IMR-90 (cell line): ENCODE measurements around the gene COL4A1. TPM values are rescaled to one million over a fixed set of nuclear protein-coding genes. Genes with fewer than 3 reads are reported as not detected.
A peak's percentile ranks its signal among the peaks of the same experiment; 100 is the strongest.

Experiments
- ATAC-seq: fragments of 200-7000 bp; cut with Tn5 transposase; 2 replicates; pipeline ENCODE4 v1.9.1; 2020; ENCODE audit warnings: low read depth, mild to moderate bottlenecking, moderate library complexity
- BruUV-seq: library from RNA; stranded (reverse); fragments of 400-500 nt; replicated peaks from 2 replicates; lab custom pipeline; 2021; lab: Mats Ljungman, UMichigan
- CTCF ChIA-PET: fragments of 300-600 bp; formaldehyde crosslinking; extraction: SDS; loops from one replicate; lab custom pipeline; 2021; ENCODE audit warnings: antibody characterized with exemption; lab: Yijun Ruan, JAX
- POLR2A ChIA-PET: fragments of 300-600 bp; sonication (Branson Sonifier 250); formaldehyde crosslinking; loops from one replicate; lab custom pipeline; 2022; ENCODE audit warnings: antibody characterized with exemption; ENCODE audit not compliant: unreplicated experiment; lab: Charles Lee
- DNase-seq: peaks from one replicate; pipeline ENCODE4 v3.0.0; 2013
- H2AFZ ChIP-seq: replicated peaks from 2 replicates; pipeline ENCODE3; 2013; ENCODE audit warnings: low read length, mild to moderate bottlenecking; ENCODE audit not compliant: poor library complexity
- H2AK5ac ChIP-seq: 2 replicates; pipeline ENCODE4 v1.6.1; 2013; ENCODE audit warnings: low read depth, low read length, inconsistent platforms
- H2AK9ac ChIP-seq: replicated peaks from 2 replicates; pipeline ENCODE3; 2013; ENCODE audit warnings: mild to moderate bottlenecking, low read depth, low read length, moderate library complexity; ENCODE audit not compliant: poor library complexity
- H2BK120ac ChIP-seq: 2 replicates; pipeline ENCODE4 v1.6.1; 2013; ENCODE audit warnings: low read depth, low read length, inconsistent platforms
- H2BK15ac ChIP-seq: 3 replicates; pipeline ENCODE4 v1.6.1; 2013; ENCODE audit warnings: low read depth, low read length, inconsistent platforms
- H2BK20ac ChIP-seq: 2 replicates; pipeline ENCODE4 v1.6.1; 2013; ENCODE audit warnings: low read depth, mild to moderate bottlenecking, inconsistent platforms, low read length, moderate library complexity
- H2BK5ac ChIP-seq: 2 replicates; pipeline ENCODE4 v1.6.1; 2013; ENCODE audit warnings: mild to moderate bottlenecking, low read depth, low read length, inconsistent platforms; ENCODE audit not compliant: poor library complexity, severe bottlenecking
- H3K14ac ChIP-seq: replicated peaks from 2 replicates; pipeline ENCODE4 v1.6.1; 2013; ENCODE audit warnings: low read depth, low read length, inconsistent platforms
- H3K18ac ChIP-seq: 2 replicates; pipeline ENCODE4 v1.6.1; 2013; ENCODE audit warnings: low read depth, low read length, control low read depth
- H3K23ac ChIP-seq: 2 replicates; pipeline ENCODE4 v1.6.1; 2013; ENCODE audit warnings: low read depth, low read length, inconsistent platforms
- H3K27ac ChIP-seq: 2 replicates; pipeline ENCODE4 v1.5.1; 2013; ENCODE audit warnings: mild to moderate bottlenecking, control low read depth, low read length; ENCODE audit not compliant: insufficient read depth
- H3K27me3 ChIP-seq: 2 replicates; pipeline ENCODE4 v1.6.1; 2013; ENCODE audit warnings: low read length; ENCODE audit not compliant: control insufficient read depth, insufficient read depth
- H3K36me3 ChIP-seq: 2 replicates; pipeline ENCODE4 v1.6.1; 2013; ENCODE audit warnings: low read length, mixed read lengths; ENCODE audit not compliant: control insufficient read depth, insufficient read depth
- H3K4ac ChIP-seq: 2 replicates; pipeline ENCODE4 v1.6.1; 2013; ENCODE audit warnings: low read depth, low read length, inconsistent platforms
- H3K4me1 ChIP-seq: 2 replicates; pipeline ENCODE4 v1.6.1; 2013; ENCODE audit warnings: low read length, mixed read lengths; ENCODE audit not compliant: control insufficient read depth, insufficient read depth
- H3K4me2 ChIP-seq: 2 replicates; pipeline ENCODE4 v1.6.1; 2013; ENCODE audit warnings: low read depth, mild to moderate bottlenecking, control low read depth, low read length, moderate library complexity
- H3K4me3 ChIP-seq: 2 replicates; pipeline ENCODE4 v1.5.1; 2013; ENCODE audit warnings: low read depth, mild to moderate bottlenecking, control low read depth, low read length, moderate library complexity; ENCODE audit not compliant: insufficient read depth
- H3K56ac ChIP-seq: 2 replicates; pipeline ENCODE4 v1.6.1; 2013; ENCODE audit warnings: low read length, inconsistent platforms; ENCODE audit not compliant: insufficient read depth; ENCODE audit errors: extremely low read depth
- H3K79me1 ChIP-seq, 2 experiments: 2 replicates each; pipeline ENCODE4 v1.6.1; 2013; ENCODE audit warnings: low read length in 2 of 2, inconsistent platforms in 1 of 2, low read depth in 1 of 2
- H3K9ac ChIP-seq: 2 replicates; pipeline ENCODE4 v1.6.1; 2013; ENCODE audit warnings: low read depth, low read length, control low read depth
- H3K9me1 ChIP-seq: 2 replicates; pipeline ENCODE4 v1.6.1; 2013; ENCODE audit warnings: low read length, inconsistent platforms; ENCODE audit not compliant: insufficient read depth
- H3K9me3 ChIP-seq: 2 replicates; pipeline ENCODE4 v1.6.1; 2013; ENCODE audit warnings: low read length; ENCODE audit not compliant: control insufficient read depth, insufficient read depth
- H4K20me1 ChIP-seq: 2 replicates; pipeline ENCODE4 v1.6.1; 2013; ENCODE audit warnings: low read length, inconsistent platforms; ENCODE audit not compliant: insufficient read depth
- H4K5ac ChIP-seq: 2 replicates; pipeline ENCODE4 v1.6.1; 2013; ENCODE audit warnings: mild to moderate bottlenecking, low read depth, low read length, control low read depth
- H4K8ac ChIP-seq, 2 experiments: 2 replicates each; pipeline ENCODE4 v1.6.1; 2013; ENCODE audit warnings: low read depth in 2 of 2, low read length in 2 of 2, control low read depth in 1 of 2, inconsistent platforms in 1 of 2
- H4K91ac ChIP-seq: 2 replicates; pipeline ENCODE4 v1.6.1; 2013; ENCODE audit warnings: low read depth, low read length, inconsistent platforms; ENCODE audit not compliant: insufficient read depth
- BHLHE40 ChIP-seq: fragments of 150-350 bp; IDR thresholded peaks from 2 replicates; pipeline ENCODE4 v1.6.1; 2016; ENCODE audit warnings: mild to moderate bottlenecking, low read depth, low read length
- CEBPB ChIP-seq: IDR thresholded peaks from 2 replicates; pipeline ENCODE4 v1.6.1; 2012; ENCODE audit warnings: low read depth, low read length, improper control_type of control experiment
- CHD1 ChIP-seq: IDR thresholded peaks from 2 replicates; pipeline ENCODE4 v1.6.1; 2012; ENCODE audit warnings: low read depth, low read length, improper control_type of control experiment
- CTCF ChIP-seq: conservative IDR thresholded peaks from 2 replicates; pipeline ENCODE4 v1.5.1; 2012; ENCODE audit warnings: mild to moderate bottlenecking, low read depth, low read length, improper control_type of control experiment
- ELK1 ChIP-seq: fragments of 150-350 bp; IDR thresholded peaks from 2 replicates; pipeline ENCODE4 v1.6.1; 2016; ENCODE audit warnings: low read depth, mild to moderate bottlenecking, low read length, moderate library complexity, borderline replicate concordance
- FOS ChIP-seq: fragments of 150-350 bp; IDR thresholded peaks from 2 replicates; pipeline ENCODE4 v1.6.1; 2016; ENCODE audit warnings: low read depth, low read length
- MAFK ChIP-seq: IDR thresholded peaks from 2 replicates; pipeline ENCODE4 v1.6.1; 2012; ENCODE audit warnings: low read depth, low read length, improper control_type of control experiment
- MAZ ChIP-seq: IDR thresholded peaks from 2 replicates; pipeline ENCODE4 v1.6.1; 2012; ENCODE audit warnings: low read depth, mild to moderate bottlenecking, low read length, improper control_type of control experiment, moderate library complexity, borderline replicate concordance
- MXI1 ChIP-seq: IDR thresholded peaks from 2 replicates; pipeline ENCODE4 v1.6.1; 2012; ENCODE audit warnings: low read depth, mild to moderate bottlenecking, low read length, moderate library complexity, borderline replicate concordance
- NFE2L2 ChIP-seq: fragments of 150-350 bp; IDR thresholded peaks from 2 replicates; pipeline ENCODE4 v1.6.1; 2016; ENCODE audit warnings: low read depth, mild to moderate bottlenecking, low read length
- POLR2A ChIP-seq: IDR thresholded peaks from 2 replicates; pipeline ENCODE4 v1.6.1; 2012; ENCODE audit warnings: mild to moderate bottlenecking, low read depth, low read length
- RAD21 ChIP-seq: IDR thresholded peaks from 2 replicates; pipeline ENCODE4 v1.6.1; 2012; ENCODE audit warnings: low read length, improper control_type of control experiment
- RCOR1 ChIP-seq: IDR thresholded peaks from 2 replicates; pipeline ENCODE4 v1.6.1; 2012; ENCODE audit warnings: mild to moderate bottlenecking, low read length, improper control_type of control experiment; ENCODE audit not compliant: insufficient replicate concordance
- RFX5 ChIP-seq: IDR thresholded peaks from 2 replicates; pipeline ENCODE4 v1.8.0; 2012; ENCODE audit warnings: low read depth, mild to moderate bottlenecking, low read length, moderate library complexity
- SMC3 ChIP-seq: fragments of 150-350 bp; IDR thresholded peaks from 2 replicates; pipeline ENCODE4 v1.6.1; 2016; ENCODE audit warnings: low read depth, mild to moderate bottlenecking, antibody characterized with exemption, low read length, moderate library complexity
- USF2 ChIP-seq: fragments of 150-350 bp; IDR thresholded peaks from 2 replicates; pipeline ENCODE4 v1.6.1; 2017; ENCODE audit warnings: mild to moderate bottlenecking, antibody characterized with exemption, low read length, low read depth
- WGBS, 2 experiments: methylation state at CpG; one replicate each; pipeline versions ENCODE4 v1.1.5 to v1.1.7; 2013; ENCODE audit warnings: missing lambda C conversion rate in 2 of 2; ENCODE audit not compliant: insufficient read length in 1 of 2; ENCODE audit errors: extremely low coverage in 2 of 2; 5-methylcytosine and 5-hydroxymethylcytosine counted together
- dilution Hi-C: fragments of 300-500 bp; cut with HindIII; formaldehyde crosslinking; loops from one replicate; pipeline ENCODE4 v1.14.3; 2018; ENCODE audit warnings: low sequenced_read_pairs; ENCODE audit not compliant: unreplicated experiment
- in situ Hi-C: fragments of 300-500 bp; cut with MboI; formaldehyde crosslinking; loops from 3 replicates; pipeline ENCODE4 v1.14.3; 2019; ENCODE audit warnings: low sequenced_read_pairs, inconsistent platforms, mixed read lengths
- intact Hi-C: fragments of 100-400 bp; cut with micrococcal nuclease; formaldehyde crosslinking; loops from 2 replicates; pipeline ENCODE4 v1.10.0; 2022
- polyA plus RNA-seq, 3 experiments: library from polyadenylated mRNA; depleted of rRNA; stranded (reverse); fragments of >200 nt; gene quantifications; 2 replicates each; pipeline ENCODE4 v1.2.3, GENCODE V29; 2012; ENCODE audit warnings: low replicate concordance in 1 of 3
- total RNA-seq: library from RNA; depleted of rRNA; stranded (reverse); fragments of >200 nt; gene quantifications from 2 replicates; pipeline ENCODE4 v1.2.3, GENCODE V29; 2012

The COL4A1 gene
- total and polyA plus RNA-seq, 2 of the 4 experiments (the other 2 are of a cell fraction): 230 to 337 TPM

- H4K91ac ChIP-seq: no peak overlapping the region
- no peaks in the 10 kb centered on the region for H3K9me3 ChIP-seq
- H3K4me1 ChIP-seq: peaks cover 23% of the 10 kb centered on the region
- DNase-seq (peak; percentile 60), ATAC-seq (peak; percentile 76)
- no peak overlapping the region for H3K23ac ChIP-seq
- ChIA-PET POLR2A (no interaction called here), CTCF (interaction anchor here (0.9 to 1.0 kb wide), 2 partner anchors 9 to 372 kb away, joined by 4 read pairs; no protein-coding TSS in a partner anchor)
- H2AFZ ChIP-seq: no peak overlapping the region
- no peak overlapping the region for H3K14ac ChIP-seq
- no peak overlapping the region for H2AK9ac ChIP-seq
- no peak overlapping the region for H3K9ac ChIP-seq
- peaks cover 5% of the 10 kb centered on the region; the same call in 1 of the 2 replicates for H4K20me1 ChIP-seq
- TF ChIP-seq POLR2A: no peak
- no peak for TF ChIP-seq MAFK
- TF ChIP-seq MXI1: no peak
- TF ChIP-seq RCOR1: no peak
- peak; percentile 82 for TF ChIP-seq CEBPB
- no peak for TF ChIP-seq FOS
- peak; percentile 61 for TF ChIP-seq SMC3
- TF ChIP-seq CHD1: no peak
- TF ChIP-seq NFE2L2: no peak
- no peak for TF ChIP-seq ELK1
- peak; percentile 78 for TF ChIP-seq RAD21
- TF ChIP-seq CTCF: peak; percentile 72
- TF ChIP-seq USF2: no peak
- no peak for TF ChIP-seq RFX5
- TF ChIP-seq BHLHE40: no peak
- no peak for TF ChIP-seq MAZ
- H3K9me1 ChIP-seq: peaks cover 24% of the 10 kb centered on the region
- no peaks in the 10 kb centered on the region for H3K36me3 ChIP-seq
- no CpG with 5 or more reads among the region's 23 CpGs for WGBS, 2 experiments
- no peak overlapping the region for H4K8ac ChIP-seq
- intact Hi-C loops (loop anchor here (10.0 kb wide), 1 partner anchor 771 kb away; no protein-coding TSS in a partner anchor), dilution Hi-C loops (loop anchor here (25.0 kb wide), 1 partner anchor 329 kb away; the partner anchor contains the start of gene IRS2), in situ Hi-C loops (loop anchor here (25.0 kb wide), 1 partner anchor 754 kb away; no protein-coding TSS in a partner anchor)
- H3K56ac ChIP-seq: no peak overlapping the region
- peak overlapping the region; percentile 60; the same call in 1 of the 2 replicates for H2AK5ac ChIP-seq
- 0 out of 4 replicates have a peak, but pooled peaks cover 0 to 4% of the 10 kb centered on the region in 2 experiments for H3K79me1 ChIP-seq
- no peak overlapping the region for H2BK120ac ChIP-seq
- no peak overlapping the region for H3K4me3 ChIP-seq
- H2BK15ac ChIP-seq: no peak overlapping the region
- H3K18ac ChIP-seq: no peak overlapping the region
- no peaks in the 10 kb centered on the region for H3K27me3 ChIP-seq
- H4K5ac ChIP-seq: no peak overlapping the region
- H2BK20ac ChIP-seq: no peak overlapping the region
- BruUV-seq: no TSS peak
- no peak overlapping the region for H3K27ac ChIP-seq
- no peak overlapping the region for H2BK5ac ChIP-seq
- H3K4me2 ChIP-seq: no peak overlapping the region
- H3K4ac ChIP-seq: no peak overlapping the region
Observed at GRCh38 chr13:110116072-110116487, 190.9 kb downstream of the COL4A1 start.
